Sigmoid colon (tissue), 4 donors: ENCODE results near the gene SMYD4.

Source experiments
- CTCF ChIP-seq, 4 experiments: fragments of 450-650 bp in 3 of 4; fragments of 200-600 bp in 1 of 4; IDR thresholded peaks; one replicate each; pipeline ENCODE4 v1.5.1; 2016 to 2019; ENCODE audit warnings: antibody characterized with exemption in 4 of 4, mild to moderate bottlenecking in 3 of 4, moderate library complexity in 2 of 4
- EP300 ChIP-seq, 4 donors: sonication (generic); formaldehyde crosslinking; IDR thresholded peaks; one replicate each; pipeline ENCODE4 v1.6.1; 2017; ENCODE audit warnings: antibody characterized with exemption in 4 of 4
- POLR2A ChIP-seq, 2 donors: fragments of 450-650 bp; IDR thresholded peaks; one replicate each; pipeline ENCODE4 v1.6.1; 2016; ENCODE audit warnings: antibody characterized with exemption in 2 of 2, mild to moderate bottlenecking in 2 of 2, moderate library complexity in 2 of 2

GRCh38 chr17:1785930-1786329, 43.8 kb downstream of the SMYD4 start:
- TF ChIP-seq POLR2A (IDR thresholded peaks at IDR 0.05) (no peak), CTCF (IDR thresholded peaks at IDR 0.05) (no peak), EP300 (IDR thresholded peaks at IDR 0.05) (no peak)
